Gastroesophageal sphincter (tissue), 3 donors: ENCODE data around the gene PTPRG.

Source experiments
- CTCF ChIP-seq, 4 experiments: fragments of 200-600 bp in 2 of 4; fragments of 450-650 bp in 2 of 4; sonication (generic) in 1 of 4; IDR thresholded peaks; one replicate each; pipeline ENCODE4 v1.5.1; 2017 to 2019; ENCODE audit warnings: antibody characterized with exemption in 4 of 4, mild to moderate bottlenecking in 2 of 4, moderate library complexity in 2 of 4
- POLR2A ChIP-seq, 2 donors: fragments of 450-650 bp; IDR thresholded peaks; one replicate each; pipeline ENCODE4 v1.6.1; 2017; ENCODE audit warnings: antibody characterized with exemption in 2 of 2, mild to moderate bottlenecking in 2 of 2, moderate library complexity in 1 of 2
- POLR2AphosphoS5 ChIP-seq: sonication (generic); formaldehyde crosslinking; IDR thresholded peaks from one replicate; pipeline ENCODE4 v1.6.1; 2017; ENCODE audit warnings: antibody characterized with exemption

DNA sequence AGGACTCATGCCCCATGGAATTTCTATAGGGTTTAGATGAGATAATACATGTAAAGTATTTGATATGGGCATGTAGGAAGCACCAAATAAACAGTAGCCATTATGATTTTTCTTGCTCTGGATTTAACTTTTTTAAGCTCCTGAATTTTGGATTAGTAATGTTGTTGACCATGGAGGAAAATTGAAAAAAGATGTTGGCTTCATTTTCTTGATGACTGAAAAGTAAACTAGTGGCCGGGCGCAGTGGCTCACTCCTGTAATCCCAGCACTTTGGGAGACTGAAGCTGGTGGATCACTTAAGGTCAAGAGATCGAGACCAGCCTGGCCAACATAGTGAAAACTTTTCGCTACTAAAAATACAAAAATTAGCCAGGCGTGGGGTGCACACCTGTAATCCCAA lies 120.3 kb downstream of the PTPRG start:
- TF ChIP-seq CTCF (IDR thresholded peaks at IDR 0.05), result no peak
- TF ChIP-seq POLR2AphosphoS5, result no peak
- no peak for TF ChIP-seq POLR2A (IDR thresholded peaks at IDR 0.05)
